ENCODE measurements around the gene RIMS3. TPM values are rescaled to one million over a fixed set of nuclear protein-coding genes. Genes with fewer than 3 reads are reported as not detected.
"Not testable (repeated sequence)": the region's sequence is repeated elsewhere in the genome, so short reads cannot be mapped to it uniquely, and the experiment has no call there.

RIMS3 gene
- total RNA-seq, 4 donors from 2014 or later: 2.7 to 4.0 (median 3.0) TPM

DNA sequence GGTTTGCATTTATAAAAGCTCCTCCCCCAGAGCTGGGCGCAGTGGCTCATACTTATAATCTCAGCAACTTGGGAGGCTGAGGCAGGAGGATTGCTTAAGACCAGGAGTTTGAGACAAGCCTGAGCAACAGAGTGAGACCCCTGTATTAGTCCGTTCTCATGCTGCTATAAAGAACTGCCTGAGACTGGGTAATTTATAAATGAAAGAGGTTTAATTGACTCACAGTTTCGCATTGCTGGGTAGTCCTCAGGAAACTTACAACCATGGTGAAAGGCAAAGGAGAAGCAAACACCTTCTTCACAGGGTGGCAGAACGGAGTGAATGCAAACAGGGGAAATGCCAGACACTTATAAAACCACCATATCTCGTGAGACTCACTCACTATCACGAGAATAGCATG, 81.5 kb downstream of the RIMS3 start:
- no peak overlapping the region for H3K4me3 ChIP-seq (ENCODE audit: low read depth, poor library complexity, severe bottlenecking)
- no peak for TF ChIP-seq POLR2A (IDR thresholded peaks at IDR 0.05)
- TF ChIP-seq, protein P1, sequence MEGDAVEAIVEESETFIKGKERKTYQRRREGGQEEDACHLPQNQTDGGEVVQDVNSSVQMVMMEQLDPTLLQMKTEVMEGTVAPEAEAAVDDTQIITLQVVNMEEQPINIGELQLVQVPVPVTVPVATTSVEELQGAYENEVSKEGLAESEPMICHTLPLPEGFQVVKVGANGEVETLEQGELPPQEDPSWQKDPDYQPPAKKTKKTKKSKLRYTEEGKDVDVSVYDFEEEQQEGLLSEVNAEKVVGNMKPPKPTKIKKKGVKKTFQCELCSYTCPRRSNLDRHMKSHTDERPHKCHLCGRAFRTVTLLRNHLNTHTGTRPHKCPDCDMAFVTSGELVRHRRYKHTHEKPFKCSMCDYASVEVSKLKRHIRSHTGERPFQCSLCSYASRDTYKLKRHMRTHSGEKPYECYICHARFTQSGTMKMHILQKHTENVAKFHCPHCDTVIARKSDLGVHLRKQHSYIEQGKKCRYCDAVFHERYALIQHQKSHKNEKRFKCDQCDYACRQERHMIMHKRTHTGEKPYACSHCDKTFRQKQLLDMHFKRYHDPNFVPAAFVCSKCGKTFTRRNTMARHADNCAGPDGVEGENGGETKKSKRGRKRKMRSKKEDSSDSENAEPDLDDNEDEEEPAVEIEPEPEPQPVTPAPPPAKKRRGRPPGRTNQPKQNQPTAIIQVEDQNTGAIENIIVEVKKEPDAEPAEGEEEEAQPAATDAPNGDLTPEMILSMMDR (IDR thresholded peaks at IDR 0.05): no peak
- DNase-seq (ENCODE audit: low spot score in 2 of 2): no peak
- intact Hi-C loops (cut with DNase I; ENCODE audit: low total_unique reads): no loop called here
- 80 to 81% methylated on average over 6 of the region's 6 CpGs for WGBS, 2 donors

- TF ChIP-seq, protein P1 (IDR thresholded peaks at IDR 0.05): no peak
- TF ChIP-seq POLR2A (IDR thresholded peaks at IDR 0.05): no peak
- no peak overlapping the region for H3K4me3 ChIP-seq (ENCODE audit: low read depth, poor library complexity, severe bottlenecking)
- intact Hi-C loops (cut with DNase I; ENCODE audit: low total_unique reads): no loop called here
- 88 to 98% methylated on average over 2 of the region's 2 CpGs for WGBS, 2 donors
- no peak for DNase-seq (ENCODE audit: low spot score in 2 of 2)
Observed at GRCh38 chr1:40582116-40582515, 83.4 kb downstream of the RIMS3 start.

GRCh38 chr1:40575336-40575735, 90.1 kb downstream of the RIMS3 start:
- DNase-seq (ENCODE audit: low spot score in 2 of 2): no peak
- no peak overlapping the region for H3K4me3 ChIP-seq (ENCODE audit: low read depth, poor library complexity, severe bottlenecking)
- intact Hi-C loops (cut with DNase I; ENCODE audit: low total_unique reads): no loop called here
- no peak for TF ChIP-seq POLR2A (IDR thresholded peaks at IDR 0.05)
- TF ChIP-seq, protein P1 (IDR thresholded peaks at IDR 0.05): no peak

DNA sequence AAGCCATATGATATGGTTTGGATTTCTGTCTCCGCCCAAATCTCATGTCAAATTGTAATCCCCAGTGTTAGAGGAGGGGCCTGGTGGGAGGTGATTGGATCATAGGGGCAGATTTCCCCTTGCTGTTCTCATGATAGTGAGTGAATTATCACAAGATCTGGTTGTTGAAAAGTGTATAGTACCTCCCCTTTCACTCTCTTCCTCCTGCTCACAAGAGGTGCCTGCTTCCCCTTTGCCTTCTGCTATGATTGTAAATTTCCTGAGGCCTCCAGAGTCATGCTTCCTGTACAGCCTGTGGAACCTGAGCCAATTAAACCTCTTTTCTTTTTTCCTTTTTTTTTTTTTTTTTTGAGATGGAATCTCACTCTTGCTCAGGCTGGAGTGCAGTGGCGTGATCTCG, 90.7 kb downstream of the RIMS3 start:
- DNase-seq (ENCODE audit: low spot score in 2 of 2); intact Hi-C loops (cut with DNase I; ENCODE audit: low total_unique reads); H3K4me3 ChIP-seq (ENCODE audit: low read depth, poor library complexity, severe bottlenecking): not testable (repeated sequence)
- 66 to 68% methylated on average over 3 of the region's 3 CpGs for WGBS, 2 donors

Other genes starting within 250 kb of the RIMS3 start
- gene ZFP69B, start 215.2 kb downstream of the RIMS3 start, total RNA-seq: under 1 TPM in 3 of 4 donors, not detected in 1; 0.52 to 0.81 (median 0.76) TPM
- 1 to 10 TPM in 3 of 4 donors, under 1 TPM in 1; 0.88 to 3.1 (median 1.6) TPM for gene ZFP69, start 188.4 kb downstream of the RIMS3 start, total RNA-seq
- 1 to 10 TPM; 4.2 to 6.0 (median 5.1) TPM for gene EXO5, start 156.9 kb downstream of the RIMS3 start, total RNA-seq
- gene ZNF684, start 134.0 kb downstream of the RIMS3 start, total RNA-seq: 1 to 10 TPM; 1.5 to 4.9 (median 3.5) TPM
- gene NFYC, start 26.0 kb upstream of the RIMS3 start, total RNA-seq: 10 to 100 TPM; 53.3 to 94.4 (median 68.0) TPM
- gene KCNQ4, start 118.1 kb upstream of the RIMS3 start, total RNA-seq: 1 to 10 TPM; 1.3 to 2.7 (median 2.0) TPM
- 100 to 1,000 TPM; 135 to 172 (median 150) TPM for gene CITED4, start 196.7 kb upstream of the RIMS3 start, total RNA-seq